Effector CD4-positive, alpha-beta T cell (primary cell): Measurements from ENCODE around the gene TAF11.
"Not testable (repeated sequence)": the region's sequence is repeated elsewhere in the genome, so short reads cannot be mapped to it uniquely, and the experiment has no call there.

Experiments used
- DNase-seq: peaks from one replicate; pipeline ENCODE4 v3.0.0-alpha.2; 2020
- total RNA-seq: gene quantifications from one replicate; lab custom pipeline; 2026; lab: John Stamatoyannopoulos, UW

TAF11 gene, protein sequence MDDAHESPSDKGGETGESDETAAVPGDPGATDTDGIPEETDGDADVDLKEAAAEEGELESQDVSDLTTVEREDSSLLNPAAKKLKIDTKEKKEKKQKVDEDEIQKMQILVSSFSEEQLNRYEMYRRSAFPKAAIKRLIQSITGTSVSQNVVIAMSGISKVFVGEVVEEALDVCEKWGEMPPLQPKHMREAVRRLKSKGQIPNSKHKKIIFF
- 86.3 reads per million, percentile 80 among the genes with 10 or more reads in this experiment for total RNA-seq

DNA sequence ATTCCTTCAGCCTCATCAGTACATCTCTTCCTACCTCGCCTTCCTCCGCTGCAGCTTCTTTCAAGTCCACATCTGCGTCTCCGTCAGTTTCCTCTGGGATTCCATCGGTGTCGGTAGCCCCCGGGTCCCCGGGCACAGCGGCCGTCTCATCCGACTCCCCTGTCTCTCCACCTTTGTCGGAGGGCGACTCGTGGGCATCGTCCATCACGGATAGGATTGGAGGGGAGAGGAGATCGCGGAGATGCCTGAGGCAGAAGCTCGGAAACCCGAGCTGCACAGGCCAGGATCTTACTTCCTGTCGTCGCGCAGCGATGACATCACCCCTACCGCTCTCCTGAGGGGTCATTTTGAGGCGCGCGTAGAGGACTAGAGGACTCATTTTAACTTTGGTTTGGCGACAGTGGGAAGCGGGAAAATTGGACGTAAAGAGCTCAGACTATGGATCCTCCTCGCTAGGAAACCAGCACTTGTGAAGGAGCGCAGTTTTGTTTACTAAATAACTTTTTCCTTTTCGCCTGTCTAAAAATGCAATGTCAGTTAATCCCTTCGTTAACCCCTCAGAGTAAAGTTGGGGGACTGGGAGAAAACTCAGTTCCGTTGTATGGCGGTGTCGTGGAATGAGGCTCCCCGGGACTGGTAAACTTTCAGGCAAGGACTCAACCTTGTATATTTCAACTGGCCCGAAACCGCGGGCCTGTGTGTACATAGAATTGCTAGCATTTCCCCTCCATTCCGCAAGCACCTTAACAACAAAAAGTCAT lies at the start of gene TAF11:
TAF11 (minus strand) TSS at position 290 of the 761 bp plus-strand sequence; CDS start at position 205, 85 bp downstream.
- peak; percentile 90 for DNase-seq

DNA sequence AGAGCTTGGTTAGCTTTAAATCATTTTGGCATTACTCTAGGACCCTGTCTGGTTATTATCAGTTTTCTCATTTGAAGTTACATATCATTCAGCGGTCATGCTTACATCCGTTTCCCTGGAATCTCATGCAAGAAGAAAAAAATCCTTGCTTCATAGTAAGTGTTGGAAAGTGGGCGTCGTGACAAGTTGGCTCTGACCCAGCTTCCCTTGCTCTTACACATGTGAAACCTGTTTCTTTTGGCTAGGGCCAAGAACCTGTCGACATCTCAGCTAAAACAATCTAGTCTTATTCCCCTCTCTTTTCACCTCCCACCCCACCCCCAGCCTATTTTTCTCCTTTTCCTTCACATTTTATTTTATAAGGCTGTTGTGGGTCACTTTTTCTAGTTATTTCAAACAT lies 46.7 kb upstream of the TAF11 start:
- no peak for DNase-seq

DNA sequence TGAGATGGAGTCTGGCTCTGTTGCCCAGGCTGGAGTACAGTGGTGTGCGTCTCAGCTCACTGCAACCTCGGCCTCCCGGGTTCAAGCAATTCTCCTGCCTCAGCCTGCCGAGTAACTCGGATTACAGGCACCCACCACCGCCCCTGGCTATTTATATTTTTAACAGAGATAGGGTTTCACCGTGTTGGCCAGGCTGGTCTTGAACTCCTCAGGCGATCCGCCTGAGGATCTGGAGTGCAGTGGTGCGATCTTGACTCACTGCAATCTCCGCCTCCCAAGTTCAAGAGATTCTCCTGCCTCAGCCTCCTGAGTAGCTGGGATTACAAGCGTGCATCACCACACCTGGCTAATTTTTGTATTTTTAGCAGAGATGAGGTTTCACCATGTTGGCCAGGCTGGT lies 44.4 kb upstream of the TAF11 start:
- not testable (repeated sequence) for DNase-seq

DNA sequence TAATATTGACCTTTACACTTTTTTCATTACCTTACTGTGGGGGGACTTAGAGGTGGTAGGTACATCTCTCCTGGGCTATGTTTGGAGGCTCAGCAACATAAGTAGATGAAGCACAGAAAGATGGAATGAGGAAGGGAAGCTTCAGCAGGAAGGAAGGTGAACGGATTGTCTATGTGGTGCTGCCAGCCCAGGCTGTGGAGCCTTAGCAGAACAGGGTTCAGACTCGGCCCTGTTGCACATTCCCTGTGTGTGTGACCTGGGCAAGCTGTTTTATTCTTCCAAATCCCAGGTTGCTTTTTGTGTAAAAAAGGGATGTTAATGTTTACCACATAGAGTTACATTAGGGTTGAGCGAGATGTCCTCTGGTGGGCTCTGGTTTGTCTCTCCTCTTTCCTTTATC lies 42.4 kb upstream of the TAF11 start:
- no peak for DNase-seq

DNA sequence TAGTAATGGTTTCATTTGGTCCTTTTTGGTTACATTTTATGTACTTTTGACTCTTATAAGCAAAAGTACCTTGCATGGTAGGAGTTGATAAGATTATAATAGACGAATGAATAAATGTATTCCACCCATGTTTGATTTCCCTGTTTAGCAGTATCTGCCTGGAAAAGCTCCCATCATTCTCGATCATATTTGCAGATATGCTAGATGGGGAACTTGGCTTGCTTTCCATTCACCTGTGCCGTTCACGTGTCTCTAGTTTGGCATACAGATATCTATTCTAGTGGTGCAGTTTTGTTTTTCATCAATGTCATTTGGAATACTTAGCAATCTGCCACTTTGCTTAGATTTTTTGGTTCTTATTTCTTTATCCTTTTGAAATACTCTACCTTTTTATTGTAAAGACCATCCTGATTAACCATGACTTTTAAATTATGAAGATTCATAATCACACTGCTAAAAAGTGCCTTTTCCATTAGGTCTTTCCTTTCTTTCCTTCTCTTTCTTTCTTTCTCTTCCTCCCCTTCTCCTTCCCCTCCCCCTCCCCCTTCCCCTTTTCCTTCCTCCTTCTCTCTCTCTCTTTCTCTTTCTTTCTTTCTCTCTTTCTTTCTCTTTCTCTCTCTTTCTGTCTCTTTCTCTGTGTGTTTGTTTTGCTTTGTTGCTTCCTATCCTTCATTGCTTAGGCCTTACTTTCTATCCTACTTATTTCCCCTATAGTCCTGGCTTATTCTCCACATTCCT lies 41.6 kb upstream of the TAF11 start:
- DNase-seq, result no peak

DNA sequence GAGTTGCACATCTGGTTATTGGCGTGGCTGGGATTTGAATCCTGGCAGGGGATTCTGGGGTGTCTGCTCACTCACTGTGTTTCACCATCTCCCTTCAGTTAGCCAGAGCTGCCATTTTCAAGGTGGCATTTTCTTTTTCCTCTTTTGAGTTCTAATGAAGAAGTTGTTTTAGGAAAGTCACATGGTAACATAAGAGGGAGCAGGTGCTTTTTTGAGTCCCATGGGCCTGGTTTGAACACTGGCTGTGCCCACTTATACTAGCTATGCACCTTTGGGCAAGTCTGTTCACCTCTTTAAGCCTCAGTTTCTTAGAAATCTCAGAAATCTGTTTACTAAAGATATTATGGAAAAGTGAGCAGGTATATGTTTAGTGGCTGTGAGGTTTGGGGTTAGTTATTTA lies 40.9 kb upstream of the TAF11 start:
- no peak for DNase-seq

DNA sequence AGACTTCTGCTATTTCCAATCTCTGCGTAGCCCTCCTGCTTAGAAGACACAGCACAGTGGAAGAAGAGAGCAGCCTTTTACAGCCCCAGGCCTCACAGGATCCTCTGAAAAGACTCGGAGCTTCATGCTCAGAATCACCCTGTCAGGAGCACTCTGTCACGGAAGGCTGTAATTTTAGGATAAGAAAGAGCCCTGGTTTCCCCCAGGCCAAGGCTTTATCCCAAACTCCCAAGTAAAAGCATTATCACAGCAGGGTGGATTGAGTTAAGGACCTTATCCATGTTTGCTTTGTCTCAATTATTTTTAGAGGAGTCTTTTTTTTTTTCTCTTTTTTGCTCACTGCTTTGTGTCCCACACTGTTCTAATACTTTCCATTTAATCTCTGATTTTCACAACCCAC lies 40.4 kb upstream of the TAF11 start:
- no peak for DNase-seq

DNA sequence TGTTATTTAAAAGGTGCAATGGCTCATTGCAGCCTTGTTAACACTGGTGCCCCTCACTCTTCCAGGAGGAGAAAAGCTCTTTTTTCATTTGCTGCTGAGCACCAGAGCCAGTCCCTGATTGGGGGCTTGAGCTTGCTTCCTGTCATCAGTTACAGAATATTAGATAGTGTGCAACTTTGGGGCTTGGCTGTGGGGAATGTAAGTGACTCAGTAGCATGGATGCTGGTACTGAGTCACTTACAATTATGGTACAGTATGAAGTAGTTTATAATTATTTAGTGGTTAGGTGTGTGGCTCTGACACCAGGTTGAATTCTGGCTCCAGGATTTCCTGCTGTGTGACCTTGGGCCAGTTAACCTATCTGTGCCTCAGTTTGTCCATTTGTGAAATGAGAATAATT lies 38.8 kb upstream of the TAF11 start:
- DNase-seq, result no peak

DNA sequence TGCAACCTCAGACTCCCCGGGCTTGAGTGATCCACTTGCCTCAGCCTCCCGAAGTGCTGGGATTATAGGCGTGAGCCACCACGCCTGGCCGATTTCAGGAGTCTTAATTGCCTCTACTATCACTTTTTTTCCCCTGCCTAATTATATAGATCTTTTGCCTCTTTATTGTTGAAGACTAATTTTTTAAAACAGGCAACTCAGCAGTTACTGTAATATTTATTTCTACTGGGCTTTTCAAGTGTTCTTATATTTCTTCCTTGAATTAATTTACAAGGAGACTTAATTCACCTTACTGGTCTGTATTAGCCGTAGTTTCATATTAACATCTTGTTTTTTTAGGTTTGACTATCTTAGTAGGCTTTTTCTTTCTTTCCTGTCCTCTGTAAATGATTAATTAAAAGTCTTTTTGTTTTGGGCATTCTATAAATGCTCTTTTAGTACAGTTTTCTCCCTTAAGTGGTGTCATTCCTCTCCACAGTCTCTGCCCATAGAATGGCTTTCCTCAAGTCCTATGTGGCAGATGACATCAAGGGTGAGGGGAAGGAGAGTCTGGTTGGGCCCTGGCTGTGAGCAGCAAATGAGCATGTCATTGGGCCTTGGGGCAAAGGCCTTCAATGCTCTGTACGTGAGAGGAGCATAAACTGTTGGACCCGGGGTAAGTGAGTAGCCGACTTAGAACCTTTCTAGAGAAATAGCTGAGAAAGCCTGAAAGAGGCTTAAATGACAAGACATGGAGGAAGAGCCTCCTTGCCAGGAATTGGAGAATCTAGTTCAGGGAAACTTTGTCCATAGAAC lies 37.2 kb upstream of the TAF11 start:
- DNase-seq, result no peak

DNA sequence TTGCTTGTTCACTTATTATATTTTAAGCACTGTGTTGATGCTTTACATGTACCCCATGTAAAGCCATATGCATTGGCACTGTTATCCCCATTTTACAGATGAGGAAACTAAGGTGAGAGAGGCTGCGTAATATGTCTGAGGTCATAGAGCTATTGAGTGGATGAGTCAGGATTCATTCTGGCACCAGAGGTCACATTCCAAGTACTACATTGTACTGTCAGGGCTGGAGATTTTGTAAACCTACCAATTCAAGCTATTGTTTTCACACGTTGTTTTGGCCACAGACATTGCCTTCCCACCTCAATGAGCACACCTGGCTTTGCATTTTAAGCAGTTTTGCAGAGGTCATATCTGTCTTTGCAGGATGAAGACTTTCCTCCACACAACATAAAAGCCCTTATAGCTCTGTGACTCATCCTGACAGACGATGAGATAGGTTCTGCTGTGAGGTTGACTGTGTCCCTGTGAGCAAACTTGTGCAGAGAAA lies 34.4 kb upstream of the TAF11 start:
- no peak for DNase-seq

DNA sequence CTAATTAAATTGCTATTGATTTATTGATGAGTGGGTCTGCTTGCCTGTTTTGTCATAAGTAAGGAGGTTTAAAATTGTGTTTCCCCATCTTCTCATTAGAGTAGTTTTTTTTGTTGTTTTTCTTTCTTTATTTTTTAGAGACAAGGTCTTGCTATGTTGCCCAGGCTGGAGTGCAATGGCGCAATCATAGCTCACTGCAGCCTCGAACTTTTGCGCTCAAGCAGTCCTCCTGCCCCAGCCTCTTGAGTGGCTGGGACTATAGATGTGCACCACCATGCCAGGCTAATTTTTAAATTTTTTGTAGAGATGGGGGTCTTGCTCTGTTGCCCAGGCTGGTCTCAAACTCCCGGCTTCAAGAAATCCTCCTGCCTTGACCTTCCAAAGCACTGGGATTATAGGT lies 32.3 kb upstream of the TAF11 start:
- no peak for DNase-seq

DNA sequence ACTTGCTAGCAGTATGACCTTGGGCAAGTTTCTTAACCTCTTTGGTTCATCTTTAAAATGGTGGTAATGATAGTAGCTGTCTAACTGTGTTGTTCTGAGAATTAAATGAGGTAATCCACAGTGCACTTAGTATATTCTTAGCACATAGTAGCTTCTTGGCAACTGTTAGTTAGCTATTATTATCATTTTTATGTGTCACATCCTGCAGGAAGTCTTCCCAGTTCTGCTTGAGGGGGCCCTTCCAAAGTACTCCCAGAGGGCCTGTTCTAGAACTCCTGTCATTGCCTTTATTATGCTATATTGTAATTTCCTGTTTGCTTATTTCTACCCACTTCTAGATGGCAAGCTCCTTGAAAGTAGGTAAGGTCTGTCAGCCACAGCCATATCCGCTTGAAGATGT lies 31.8 kb upstream of the TAF11 start:
- DNase-seq, result no peak

DNA sequence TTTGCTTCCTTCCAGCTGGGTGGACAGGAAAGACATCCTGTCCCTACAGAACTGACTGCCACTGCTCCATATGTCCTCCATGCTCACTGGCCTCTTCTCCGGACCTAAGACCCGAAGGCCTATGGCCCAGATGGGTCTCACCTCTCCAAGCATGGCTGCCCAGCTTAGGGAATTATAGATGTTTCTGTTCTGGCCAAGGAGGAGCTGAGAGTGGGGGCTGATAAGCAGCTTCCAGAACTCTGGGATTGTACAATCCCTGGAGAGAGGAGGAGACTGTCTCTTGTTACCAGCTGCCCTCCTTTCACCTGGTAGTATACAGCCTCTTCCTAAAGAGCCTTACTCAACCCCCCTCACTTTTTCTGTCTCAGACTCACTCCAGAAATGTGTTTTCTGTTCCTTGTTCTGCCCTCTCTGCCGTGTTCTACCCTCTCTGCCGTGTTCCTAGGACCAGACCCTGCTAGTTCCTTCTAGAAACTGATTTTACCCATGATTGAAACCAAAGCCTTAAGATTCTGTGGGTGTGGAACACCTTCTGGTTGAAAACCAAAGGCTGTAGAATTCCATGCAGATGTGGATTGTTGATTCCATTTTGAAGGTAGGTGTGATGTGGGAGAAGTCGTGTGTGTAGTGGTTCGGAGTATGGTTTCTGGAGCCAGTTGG lies 29.9 kb upstream of the TAF11 start:
- DNase-seq, result no peak

DNA sequence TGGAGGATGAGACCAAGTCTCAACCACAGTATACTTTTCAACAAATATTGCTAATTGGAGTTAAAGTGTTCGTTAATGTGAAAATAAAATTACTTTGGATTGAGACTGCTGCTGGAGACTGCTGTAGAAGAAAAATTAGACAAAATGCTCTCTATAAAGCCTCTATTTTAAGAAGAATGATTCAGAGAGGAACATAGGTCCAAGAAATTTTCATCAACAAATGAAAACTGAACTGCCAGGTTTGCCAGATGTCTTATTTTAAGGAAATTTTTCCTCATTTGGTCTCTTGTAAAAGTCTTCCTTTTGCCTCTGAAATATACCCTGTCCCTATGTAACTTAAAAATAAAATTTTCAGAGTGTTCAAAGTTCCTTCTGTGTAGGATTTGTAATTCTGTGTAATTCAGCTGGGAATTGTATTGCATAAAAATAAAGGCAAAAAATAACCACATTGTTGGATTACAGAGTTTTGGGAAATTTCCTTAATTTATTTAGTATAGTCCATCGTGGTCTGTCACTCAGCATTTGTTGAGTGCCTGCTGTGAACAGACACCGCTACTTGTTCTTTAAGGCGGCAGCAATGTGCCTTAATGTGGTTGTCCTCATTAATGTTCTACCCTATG lies 28.6 kb upstream of the TAF11 start:
- no peak for DNase-seq

DNA sequence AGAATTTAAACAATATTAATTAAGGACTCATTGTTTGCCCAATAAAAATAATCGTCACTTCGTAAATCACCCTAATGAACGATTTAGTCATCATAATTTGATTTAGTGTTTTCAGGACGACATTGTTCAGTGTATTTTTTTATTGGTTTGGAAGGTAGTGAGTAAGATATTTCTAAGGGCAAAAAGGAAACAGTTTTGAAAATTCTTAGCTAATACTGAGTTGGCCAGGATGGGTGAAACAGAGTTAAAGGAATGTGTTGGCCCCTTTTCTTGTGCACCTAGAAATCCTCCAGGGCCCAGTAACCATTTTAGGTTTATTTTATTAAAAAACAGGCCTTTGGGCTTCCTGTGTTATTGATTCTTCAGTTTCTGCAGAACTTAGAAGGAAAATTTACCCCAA lies 26.5 kb upstream of the TAF11 start:
- DNase-seq, result no peak

DNA sequence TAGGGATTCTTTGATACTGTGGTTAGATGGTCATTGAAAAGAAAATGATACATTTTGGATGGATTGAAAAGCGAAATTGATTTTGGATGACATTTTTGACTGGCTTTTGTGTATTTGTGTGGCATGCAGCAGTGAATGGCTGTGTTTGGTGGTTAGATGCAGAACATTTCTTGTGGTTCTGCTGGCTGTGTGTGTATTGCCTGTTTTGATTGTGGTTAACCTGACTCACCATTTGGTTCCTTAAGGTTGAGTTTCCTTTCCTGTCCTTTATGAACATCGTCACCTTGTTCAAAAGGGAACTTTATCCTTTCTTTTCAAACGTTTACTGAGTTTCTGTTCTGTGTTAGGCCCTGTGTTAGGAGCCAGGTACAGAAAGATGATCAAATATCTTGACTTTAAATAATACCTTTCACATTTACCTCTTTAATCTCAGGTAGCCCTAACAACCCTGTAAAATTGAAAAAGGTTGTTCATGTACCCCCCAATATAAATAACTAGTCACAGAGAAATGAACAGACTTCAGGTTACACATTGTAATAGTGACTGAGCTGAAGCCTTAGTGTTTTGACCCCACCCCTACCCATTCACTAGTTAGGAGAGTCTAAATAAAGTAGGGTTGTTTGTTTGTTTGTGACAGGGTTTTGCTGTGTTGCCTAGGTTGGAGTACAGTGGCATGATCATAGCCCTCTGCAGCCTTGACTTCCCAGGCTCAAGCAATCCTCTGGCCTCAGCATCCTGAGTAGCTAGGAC lies 25.0 kb upstream of the TAF11 start:
- DNase-seq, result peak; percentile 6

DNA sequence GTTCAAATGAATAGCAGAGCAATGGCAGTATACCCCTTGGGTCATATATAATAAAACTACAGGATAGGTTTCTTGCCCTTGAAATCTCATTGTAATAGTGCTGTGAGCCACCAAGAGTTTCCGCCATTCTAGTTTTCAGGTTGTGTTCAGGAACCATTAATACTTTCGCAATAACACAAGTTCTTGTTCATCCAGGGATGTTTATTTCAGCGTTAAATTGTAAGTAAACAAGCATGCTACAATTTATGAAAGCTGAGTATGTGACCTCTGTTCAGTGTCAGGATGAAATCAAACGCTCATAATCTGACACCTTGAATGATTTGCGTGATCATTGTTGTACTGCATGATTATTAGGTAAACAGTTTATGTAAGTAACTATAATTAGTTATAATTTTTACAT lies 24.0 kb upstream of the TAF11 start:
- DNase-seq, result no peak

DNA sequence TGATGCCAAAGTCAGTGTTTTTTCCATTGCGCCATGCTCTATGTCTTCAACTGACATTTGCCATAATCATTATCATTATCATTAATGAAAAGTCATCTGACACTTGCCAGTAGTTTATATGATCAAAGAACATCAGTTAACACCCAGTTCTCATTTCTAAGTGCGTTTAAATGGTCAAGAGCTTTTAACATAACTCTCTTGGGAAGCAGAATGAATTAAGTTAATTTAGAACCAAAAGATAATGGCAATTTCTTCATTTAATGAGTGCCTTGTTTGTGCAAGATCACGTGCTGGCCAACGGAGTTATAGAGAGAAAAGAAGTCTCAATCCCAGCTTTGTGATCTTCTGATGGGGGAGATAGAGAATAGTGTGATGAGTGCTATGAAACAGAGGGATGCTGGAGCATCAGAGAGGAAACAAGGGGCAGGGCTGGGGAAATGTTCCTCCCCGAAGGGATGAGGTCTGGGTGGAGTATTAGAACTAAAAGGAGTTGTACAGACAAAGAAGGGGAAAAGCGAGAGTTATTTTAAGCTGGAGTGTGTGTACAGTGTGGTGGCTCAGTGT lies 21.6 kb upstream of the TAF11 start:
- no peak for DNase-seq

DNA sequence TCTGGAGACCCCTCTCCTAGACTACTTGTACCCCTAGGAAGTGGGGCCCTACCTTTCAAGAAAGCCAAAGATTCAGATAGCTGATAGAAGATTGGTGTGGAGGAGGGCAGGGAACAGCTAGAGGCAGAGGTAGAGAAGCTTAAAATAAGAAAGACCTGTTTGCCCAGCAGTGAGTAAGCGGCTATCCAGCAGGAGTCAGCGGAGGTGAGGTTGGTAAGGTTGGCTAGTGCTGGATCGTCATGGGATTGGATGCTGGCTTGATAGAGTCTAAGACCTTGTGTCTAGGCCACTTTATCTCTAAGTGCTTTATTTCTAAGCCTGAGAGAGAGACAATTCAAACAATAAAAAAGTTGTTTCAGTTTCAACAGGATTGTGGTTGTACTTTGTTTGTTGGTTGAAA lies 20.4 kb upstream of the TAF11 start:
- DNase-seq, result no peak

DNA sequence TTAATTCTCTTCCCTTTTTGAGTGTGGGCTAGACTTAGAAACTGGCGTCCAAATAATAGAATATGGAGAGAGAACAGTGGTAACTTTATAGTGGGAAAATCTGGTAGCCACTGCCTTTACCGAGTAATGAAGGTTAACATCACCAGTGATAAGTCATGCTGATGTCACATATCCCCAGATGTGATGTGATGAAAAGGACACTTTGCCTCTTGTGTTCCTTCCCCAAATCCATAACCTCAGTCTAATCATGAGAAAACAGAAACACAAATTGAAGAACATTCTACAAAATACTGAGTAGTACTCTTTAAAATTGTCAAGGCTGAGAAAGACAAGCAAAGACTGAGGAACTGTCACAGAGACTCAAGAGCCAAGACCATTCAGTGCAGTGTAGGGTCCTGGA lies 19.0 kb upstream of the TAF11 start:
- DNase-seq, result no peak
